Endothelial cell of hepatic sinusoid (primary cell): ENCODE measurements around the gene ELP1.
"Not testable (repeated sequence)": the region's sequence is repeated elsewhere in the genome, so short reads cannot be mapped to it uniquely, and the experiment has no call there.

Source experiments
- in situ Hi-C: cut with HindIII; loops from 2 replicates; pipeline ENCODE4 v1.10.0; 2017; ENCODE audit warnings: low sequenced_read_pairs

ELP1 gene

DNA sequence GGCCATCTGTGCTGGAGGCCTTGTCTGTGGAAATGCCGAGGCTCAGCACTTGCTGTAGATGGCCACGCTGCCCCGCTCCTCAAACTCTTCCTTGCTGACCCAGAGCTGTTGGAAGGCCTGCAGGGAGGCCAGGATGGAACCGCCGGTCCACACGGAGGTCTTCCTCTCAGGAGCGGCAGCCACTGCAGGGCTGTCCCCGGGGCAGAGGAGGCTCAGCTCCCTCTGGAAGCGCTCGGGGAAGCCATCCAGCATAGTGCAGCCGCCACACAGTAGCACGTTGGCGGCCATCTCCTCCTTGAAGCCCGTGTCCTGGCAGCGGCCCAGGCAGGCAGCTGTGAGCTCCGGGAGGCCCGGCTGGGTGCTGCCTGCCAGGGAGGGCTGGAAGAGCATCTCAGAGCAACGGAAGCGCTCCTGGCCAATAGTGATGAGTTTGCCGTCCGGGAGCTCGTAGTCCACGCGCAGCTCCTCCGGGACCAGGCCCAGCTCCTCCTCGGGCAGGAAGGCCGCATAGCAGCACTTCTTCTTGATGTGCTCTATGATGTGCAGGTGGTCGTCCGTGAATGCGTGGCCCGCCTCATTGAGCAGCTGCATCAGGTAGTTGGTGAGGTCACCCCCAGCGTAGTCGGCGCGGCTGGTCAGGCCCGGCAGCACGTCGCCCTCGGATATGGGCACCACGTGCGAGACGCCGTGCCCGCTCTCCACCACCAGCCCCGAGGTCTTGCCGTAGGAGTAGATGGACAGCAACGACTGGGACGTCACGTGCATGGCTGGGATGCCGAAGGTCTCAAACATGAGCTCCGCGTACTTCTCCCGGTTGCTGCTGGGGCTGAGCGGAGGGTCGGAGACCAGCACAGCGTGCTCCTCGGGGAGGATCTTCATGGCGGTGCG is 79.0 kb downstream of the ELP1 start:
- in situ Hi-C loops, result no loop called here

DNA sequence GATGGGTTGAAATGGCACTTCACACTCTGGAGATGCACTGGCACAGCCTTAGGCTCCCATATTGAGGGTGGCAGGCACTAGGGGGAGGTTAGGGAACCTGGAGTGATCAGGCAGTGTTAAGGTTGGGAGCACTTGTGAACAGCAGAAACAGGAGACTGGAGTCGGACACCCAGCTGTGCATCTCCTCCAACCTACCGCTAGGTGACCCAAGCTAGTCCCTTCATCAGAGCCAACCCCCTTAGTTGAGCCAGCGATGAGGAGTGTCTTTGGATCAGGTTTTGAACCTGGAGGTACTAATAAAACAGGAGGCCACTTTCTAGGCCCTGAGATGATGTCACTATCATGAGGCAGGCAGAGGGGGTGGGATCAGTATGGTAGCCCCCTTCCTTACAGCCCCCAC is 79.8 kb downstream of the ELP1 start:
- in situ Hi-C loops, result no loop called here

DNA sequence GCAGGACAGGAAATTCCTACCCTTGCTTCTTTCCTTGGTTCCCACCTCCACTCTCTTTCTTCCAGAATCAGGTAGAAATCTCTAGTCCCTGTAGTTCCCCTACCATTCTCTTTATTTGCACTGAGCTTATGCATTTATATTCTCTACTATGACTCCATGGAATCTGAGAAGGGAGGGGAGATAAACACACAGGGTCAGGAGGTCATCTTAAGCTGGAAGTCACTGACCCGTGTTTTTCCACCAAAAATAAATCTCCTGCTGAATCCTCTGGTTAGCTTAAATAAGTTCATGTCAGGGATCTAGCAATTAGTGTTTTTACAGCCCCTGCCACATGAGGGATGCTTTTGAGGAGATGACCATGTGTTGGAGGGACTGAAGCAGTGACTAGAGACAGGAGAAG is 81.8 kb downstream of the ELP1 start:
- in situ Hi-C loops, result no loop called here

DNA sequence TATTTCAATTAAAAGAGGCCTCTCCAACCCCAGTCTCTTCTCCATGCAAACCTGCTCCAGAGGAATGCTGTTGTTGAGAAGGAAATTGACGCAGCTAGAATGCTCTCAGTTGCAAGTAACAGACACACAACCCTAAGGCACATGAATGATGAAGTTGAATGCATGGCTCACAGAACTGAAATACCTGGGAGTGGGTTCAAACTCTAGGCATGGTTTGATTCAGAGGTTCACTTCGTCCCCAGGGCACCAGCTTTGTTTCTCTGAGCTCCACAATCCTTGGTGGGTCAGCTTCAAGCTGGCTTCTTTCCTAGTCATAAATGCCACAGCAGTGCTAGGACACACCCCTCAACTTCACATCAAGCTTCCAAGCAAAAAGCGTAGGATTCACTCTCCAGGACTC is 82.8 kb downstream of the ELP1 start:
- in situ Hi-C loops, result no loop called here

DNA sequence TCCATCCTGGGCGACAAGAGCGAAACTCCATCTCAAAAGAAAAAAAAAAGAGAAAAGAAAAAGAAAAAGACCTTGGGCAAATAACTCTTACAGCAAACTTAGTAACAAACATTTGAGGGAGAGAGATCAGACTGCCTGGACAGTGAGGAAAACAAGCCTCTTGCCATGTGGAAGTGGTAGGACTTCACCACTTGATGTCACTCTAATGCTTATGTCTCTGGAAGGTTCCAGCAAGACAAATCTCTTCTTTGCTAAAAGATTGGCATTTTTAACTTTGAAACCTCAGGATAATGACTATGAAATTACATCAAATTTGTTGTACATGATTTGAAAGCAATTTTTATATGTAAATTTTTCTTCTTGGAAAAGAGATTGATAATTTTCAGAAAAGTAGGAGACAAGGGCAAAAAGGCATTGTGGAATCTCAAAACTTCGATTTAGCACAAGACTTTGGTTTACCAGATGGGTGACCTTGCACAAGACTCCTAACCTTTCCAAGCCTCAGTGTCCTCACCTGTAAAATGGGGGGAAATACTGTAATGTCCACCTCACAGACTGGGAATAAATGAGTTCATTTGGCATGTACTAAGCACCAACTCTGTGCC is 83.5 kb downstream of the ELP1 start:
- in situ Hi-C loops, result no loop called here

DNA sequence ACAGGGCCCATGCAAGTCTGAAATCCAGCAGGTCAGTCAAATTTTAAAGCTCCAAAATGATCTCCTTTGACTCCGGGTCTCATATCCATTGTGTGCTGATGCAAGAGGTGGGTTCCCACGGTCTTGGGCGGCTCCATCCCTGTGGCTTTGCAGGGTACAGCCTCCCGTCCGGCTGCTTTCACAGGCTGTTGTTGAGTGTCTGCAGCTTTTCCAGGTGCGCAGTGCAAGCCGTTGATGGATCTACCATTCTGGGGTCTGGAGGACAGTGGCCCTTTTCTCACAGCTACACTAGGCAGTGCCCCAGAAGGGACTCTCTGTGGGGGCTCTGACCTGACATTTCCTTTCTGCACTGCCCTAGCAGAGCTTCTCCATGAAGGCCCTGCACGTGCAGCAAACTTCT is 85.6 kb downstream of the ELP1 start:
- in situ Hi-C loops, result not testable (repeated sequence)

DNA sequence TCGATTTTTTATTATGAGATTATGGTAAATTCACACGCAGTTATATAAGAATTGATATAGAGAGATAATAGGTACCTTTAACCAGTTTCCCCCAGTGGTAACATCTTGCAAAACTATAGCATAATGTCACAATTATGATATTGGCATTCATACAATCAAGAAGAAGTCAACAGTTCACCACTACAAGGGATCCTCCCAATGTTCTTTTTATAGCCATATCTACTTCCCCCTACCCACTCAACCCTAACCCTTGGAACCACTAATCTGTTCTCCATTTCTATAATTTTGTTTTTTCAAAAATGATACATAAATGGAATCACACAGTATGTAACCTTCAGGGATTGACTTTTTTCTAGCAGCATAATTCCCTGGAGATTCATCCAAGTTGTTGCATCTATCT is 88.0 kb downstream of the ELP1 start:
- in situ Hi-C loops, result no loop called here

DNA sequence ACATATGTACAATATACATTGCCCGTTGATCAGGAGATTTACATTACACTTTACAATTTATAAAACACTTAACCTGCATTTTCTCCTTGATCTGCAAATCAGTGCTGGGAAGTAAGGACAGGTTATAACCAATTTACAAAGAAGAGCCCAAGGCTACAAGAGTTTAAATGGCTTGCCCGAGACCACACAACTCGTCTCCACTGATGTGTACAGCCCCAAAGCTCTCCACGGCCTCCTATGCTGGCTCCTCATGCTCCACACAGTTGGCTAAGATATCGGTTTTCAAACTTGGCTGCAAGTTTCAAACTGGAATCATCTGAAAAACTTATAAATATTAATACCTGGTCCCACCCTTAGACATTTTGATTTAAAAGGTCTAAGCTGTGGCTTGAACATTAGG is 88.4 kb downstream of the ELP1 start:
- in situ Hi-C loops, result no loop called here

DNA sequence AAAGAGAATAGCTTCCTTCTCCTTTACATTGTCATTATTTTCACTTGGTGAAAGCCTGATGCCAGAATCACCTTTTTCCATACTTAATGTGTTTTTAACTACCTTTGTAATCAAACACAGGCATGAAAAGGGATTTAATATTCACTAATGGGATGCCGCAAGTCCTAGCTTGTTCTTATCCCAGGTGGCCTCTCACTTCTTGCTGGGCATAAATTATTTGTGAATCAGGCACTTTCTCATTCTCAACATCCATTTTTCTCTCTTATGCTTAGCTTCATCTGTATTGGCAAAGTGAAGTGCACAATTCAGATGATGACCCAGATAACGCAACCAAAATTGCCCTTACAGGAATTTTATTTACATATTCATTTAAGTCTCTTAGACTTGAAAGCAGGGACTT is 89.1 kb downstream of the ELP1 start:
- in situ Hi-C loops, result no loop called here

DNA sequence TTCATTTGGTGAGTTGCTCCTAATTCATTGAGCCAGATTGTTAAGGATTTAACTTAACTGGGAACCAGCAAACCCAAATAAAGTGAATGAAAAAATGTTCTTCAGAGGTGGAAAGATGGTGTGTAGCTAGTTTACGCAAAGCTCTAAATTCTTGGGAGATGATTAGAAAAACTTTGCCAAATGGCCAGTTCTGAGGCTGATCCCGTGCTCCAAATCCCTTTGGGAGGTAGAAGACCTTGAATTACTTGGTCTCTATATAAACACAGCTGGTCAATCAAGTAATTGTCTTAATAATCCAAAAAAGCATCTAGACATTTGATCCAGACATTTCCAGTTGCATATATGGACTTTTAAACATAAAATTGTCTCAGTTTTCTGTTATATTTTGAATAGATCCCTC is 89.5 kb downstream of the ELP1 start:
- in situ Hi-C loops, result no loop called here

DNA sequence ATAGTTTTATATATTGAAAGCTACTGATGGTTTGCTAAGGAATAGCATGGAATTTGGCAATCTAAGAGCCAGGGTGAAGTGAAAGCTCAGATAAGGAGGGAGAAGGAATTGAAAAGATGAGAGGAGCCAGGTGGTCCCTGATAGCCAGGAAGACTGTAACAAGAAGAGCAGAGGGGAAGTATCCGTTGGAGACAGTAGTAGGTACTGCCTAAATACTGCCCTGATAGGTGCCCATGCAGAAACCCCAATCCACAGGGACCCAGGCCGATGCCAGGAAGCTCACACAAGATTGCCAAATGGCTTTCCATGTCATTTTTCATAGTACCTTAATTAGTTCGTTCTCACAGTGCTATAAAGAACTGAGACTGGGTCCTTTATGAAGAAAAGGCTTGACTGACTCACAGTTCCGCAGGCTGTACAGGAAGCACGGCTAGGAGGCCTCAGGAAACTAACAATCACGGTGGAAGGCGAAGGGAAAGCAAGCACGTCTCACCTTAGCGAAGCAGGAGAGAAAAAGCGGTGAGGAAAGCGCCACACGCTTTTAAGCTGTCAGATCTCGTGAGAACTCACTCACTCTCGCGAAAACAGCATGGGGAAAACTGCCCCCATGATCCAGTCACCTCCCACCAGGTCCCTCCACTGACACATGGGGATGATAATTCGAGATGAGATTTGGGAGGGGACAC is 91.2 kb downstream of the ELP1 start:
- in situ Hi-C loops, result no loop called here

DNA sequence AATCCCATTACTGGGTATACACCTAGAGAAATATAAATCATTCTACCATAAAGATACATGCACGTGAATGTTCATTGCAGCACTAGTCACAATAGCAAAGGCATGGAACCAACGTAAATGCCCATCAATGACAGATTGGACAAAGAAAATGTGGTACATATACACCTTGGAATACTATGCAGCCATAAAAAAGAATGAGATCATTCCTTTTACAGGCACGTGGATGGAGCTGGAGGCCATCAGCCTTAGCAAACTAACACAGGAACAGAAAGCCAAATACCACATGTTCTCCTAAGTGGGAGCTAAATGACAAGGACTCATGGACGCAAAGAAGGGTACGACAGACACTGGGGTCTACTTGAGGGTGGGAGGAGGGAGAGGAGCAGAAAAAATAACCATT is 94.4 kb downstream of the ELP1 start:
- in situ Hi-C loops, result not testable (repeated sequence)

DNA sequence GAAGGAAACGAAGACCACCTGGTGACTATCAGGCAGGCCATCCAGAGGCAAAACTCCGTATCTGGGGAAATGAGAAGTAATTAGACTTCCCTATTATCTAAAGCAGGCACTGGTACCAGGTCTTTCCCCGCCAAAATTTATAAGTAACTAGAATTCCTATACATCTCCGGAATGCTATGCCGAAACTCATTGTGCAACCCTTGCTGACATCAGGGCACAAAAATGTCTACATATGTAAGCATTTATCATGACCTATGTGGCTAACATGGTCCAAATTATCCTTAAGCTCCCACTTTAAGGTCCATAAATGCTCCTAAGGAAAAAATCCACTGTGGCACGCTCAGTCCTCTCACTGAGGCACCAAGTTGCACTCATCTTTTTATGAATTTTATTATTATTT is 95.9 kb downstream of the ELP1 start:
- in situ Hi-C loops, result no loop called here

DNA sequence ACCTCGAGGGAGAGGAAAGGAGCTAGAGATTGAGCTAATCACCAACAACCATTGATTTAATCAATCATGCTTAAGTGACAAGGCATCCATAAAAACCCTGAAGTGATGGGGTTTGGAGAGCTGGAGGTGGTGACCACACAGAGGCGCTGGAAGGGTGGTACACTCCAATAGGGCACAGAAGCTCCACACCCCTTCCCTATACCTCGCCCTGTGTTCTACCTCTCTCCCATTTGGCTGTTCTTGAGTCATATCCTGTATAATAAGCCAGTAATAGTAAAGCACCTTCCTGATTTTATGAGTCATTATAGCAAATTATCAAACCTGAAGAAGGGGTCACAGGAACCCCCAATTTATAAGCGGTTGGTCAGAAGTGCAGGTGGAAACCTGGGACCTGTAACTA is 96.4 kb downstream of the ELP1 start:
- in situ Hi-C loops, result no loop called here

DNA sequence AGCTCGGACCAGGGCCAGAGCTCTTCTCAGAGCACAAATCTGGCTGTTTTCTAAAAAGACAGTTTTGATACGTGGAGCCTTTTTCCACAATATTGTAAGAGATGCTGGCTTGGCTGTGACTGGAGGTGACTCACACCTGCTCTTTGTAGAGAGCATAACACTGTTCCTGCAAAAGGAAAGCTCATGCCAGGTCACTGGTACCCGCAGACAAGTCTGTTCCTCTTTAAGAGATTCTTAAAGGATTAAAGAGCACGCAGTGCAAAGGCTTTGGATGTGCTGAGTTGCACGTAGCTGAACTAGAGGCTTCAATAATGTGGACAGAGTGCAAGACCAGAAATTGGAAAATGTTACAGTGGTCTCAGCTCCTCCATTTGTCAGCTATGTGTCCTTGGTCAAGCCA is 97.1 kb downstream of the ELP1 start:
- in situ Hi-C loops, result no loop called here

DNA sequence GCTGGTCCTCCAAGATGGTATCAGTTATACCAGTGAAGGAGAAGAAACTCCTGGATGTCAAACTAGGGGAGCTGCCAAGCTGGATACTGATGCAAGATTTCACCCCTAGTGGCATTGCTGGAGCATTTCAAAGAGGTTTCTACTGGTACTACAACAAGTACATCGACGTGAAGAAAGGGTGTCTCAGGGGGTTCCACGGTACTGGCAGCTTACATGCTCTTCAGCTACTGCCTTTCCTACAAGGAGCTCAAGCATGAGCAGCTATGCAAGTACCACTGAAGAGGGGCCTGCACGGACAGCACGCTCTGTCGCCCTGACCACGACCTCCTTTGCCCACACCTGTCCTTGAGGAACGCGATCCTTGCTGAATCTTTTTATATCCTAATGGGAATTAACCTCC is 97.6 kb downstream of the ELP1 start:
- in situ Hi-C loops, result no loop called here

DNA sequence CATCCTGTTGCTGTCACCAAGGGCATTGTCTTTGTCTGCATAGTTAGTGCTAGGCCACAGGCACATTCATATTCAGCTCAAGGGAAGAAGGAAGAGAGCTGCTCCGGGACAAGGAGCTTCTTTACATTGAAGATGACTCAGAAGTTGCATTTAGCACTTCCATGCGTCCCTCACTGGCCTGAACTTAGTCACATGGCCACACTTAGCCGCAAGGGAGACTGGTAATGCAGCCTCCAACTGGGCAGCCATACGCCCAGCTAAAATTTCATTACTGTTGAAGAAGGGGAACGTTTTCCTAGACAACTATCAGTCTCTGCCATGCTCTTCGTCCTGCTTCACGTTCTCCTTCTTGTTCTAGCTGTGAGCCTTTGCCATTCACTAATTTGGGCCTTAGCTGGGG is 98.1 kb downstream of the ELP1 start:
- in situ Hi-C loops, result no loop called here

DNA sequence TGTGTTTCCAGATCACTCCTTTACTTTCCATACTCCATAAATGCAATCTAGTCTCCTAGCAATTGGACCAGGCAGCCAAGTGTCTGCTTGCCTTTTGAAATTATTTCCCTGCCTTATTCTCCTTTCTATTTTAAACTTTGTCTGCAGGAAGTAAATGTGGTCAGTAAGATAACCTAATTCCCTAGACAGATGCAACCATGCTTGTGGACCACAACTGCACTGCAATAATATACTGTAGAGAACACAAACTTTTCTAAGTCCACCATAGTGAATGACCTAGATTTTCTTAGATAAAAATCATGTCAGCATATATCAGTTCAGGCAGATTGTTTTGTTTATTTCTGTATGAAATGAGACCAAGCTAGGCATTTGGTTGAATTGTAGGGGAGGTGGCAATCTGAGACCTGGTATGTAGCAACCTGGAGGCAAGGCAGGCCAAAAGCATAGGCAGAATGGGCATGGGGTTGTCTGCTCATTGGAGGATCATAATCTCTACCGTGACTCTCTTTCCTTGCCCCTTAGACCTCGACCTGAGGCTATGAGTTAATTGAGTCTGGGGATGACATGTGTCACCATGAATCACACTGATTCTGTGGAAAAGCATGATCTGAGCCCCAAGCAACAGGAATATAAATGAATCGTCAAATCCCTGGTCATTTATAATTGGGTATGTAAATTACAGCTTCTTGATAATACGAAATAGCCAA is 98.8 kb downstream of the ELP1 start:
- in situ Hi-C loops, result no loop called here

DNA sequence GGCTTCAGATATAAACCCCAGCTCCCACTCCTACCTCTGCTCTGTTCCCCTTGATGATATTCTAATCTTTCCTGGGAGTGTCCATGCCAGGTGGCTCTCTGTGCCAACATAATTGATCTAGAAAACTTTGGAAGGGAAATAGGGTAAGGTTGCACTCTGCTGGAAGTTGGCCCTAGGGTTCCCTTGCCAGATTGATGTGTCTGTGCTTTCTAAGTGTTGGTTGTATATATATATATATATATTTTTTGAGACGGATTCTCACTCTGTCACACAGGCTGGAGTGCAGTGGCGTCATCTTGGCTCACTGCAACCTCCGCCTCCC is 101.8 kb downstream of the ELP1 start:
- in situ Hi-C loops, result no loop called here

DNA sequence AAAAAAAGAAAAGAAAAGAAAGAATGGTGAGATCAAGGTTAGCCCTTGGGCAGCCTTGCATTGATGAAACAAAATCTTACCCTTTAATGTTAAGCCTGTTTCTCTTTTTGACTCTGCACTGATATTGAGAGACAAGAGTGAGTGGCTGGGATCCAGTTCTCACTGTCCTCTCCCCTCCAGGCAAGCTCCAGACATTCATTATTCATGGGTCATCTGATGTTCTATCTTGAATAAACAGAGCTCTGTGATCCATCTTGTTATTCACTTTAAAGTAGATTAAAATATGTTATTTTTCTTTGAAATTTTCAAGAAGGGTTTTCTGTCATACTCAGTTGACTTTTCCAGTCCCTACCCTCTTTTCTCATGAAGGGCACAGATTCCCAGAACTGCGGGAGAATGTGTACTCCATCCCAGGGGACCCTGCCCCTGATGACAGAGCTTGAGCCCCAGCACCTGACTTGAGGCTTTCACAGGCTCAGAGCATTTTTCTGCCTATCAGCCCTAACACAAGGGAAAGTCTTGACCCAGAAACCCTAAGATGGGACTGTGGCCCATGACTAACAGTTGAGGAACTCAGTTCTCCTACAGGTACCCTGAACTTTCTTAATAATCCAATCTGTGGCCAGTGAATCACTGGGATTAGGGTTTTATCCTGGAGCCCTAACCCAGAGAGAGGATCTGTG is 102.3 kb downstream of the ELP1 start:
- in situ Hi-C loops, result no loop called here

DNA sequence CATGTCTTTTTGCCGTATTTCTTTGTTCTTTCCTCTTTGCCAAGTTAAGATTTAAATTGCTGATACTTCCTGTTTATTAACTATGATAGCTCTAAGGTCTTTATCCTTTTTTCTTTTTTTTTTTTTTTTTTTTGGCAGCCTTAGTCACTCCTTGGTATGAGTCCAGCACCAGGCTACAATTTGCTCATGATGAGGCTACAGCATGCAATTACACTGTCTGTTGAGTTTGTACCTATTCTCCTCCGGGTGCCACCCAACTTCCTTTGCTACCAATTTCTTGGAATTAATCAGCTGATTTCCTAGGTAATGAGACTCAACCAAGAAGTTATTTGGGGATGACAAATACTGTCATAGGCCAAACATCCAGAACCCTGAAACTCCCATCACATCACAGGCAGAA is 103.7 kb downstream of the ELP1 start:
- in situ Hi-C loops, result no loop called here
